CD4-positive, alpha-beta T cell treated with Interleukin-6 at 100 ng/mL for 8 hours (primary cell): ENCODE data around the gene CPZ.
"Not testable (repeated sequence)": the region's sequence is repeated elsewhere in the genome, so short reads cannot be mapped to it uniquely, and the experiment has no call there.

ENCODE experiments used
- DNase-seq: peaks from one replicate; pipeline ENCODE4 v3.0.0-alpha.2; 2020; ENCODE audit warnings: mixed read lengths, low spot score

CPZ gene

GRCh38 chr4:8557151-8558076 lies 35.2 kb upstream of the CPZ start:
- DNase-seq = no peak

GRCh38 chr4:8558080-8558960 lies 34.2 kb upstream of the CPZ start:
- no peak for DNase-seq

GRCh38 chr4:8559011-8559410 lies 33.6 kb upstream of the CPZ start:
- DNase-seq = no peak

- no peak for DNase-seq
Measured at GRCh38 chr4:8559524-8560264, 32.9 kb upstream of the CPZ start.

- no peak for DNase-seq
Measured at GRCh38 chr4:8560265-8561047, 32.1 kb upstream of the CPZ start.

GRCh38 chr4:8564595-8564994 lies 28.0 kb upstream of the CPZ start:
- DNase-seq = no peak

- DNase-seq = no peak
Measured at GRCh38 chr4:8568068-8568668, 24.4 kb upstream of the CPZ start.

- DNase-seq = no peak
Measured at GRCh38 chr4:8570201-8570600, 22.4 kb upstream of the CPZ start.

- no peak for DNase-seq
Measured at GRCh38 chr4:8571702-8572685, 20.6 kb upstream of the CPZ start.

GRCh38 chr4:8573266-8573665 lies 19.3 kb upstream of the CPZ start:
- no peak for DNase-seq

- no peak for DNase-seq
Measured at GRCh38 chr4:8574796-8575370, 17.7 kb upstream of the CPZ start.

GRCh38 chr4:8575457-8575856 lies 17.1 kb upstream of the CPZ start:
- no peak for DNase-seq

- DNase-seq = not testable (repeated sequence)
Measured at GRCh38 chr4:8576591-8576990, 16.0 kb upstream of the CPZ start.

- no peak for DNase-seq
Measured at GRCh38 chr4:8577046-8577445, 15.5 kb upstream of the CPZ start.

GRCh38 chr4:8577972-8578371 lies 14.6 kb upstream of the CPZ start:
- DNase-seq = no peak

GRCh38 chr4:8578717-8579116 lies 13.8 kb upstream of the CPZ start:
- DNase-seq = no peak

GRCh38 chr4:8579526-8580320 lies 12.8 kb upstream of the CPZ start:
- no peak for DNase-seq

GRCh38 chr4:8580321-8581093 lies 12.1 kb upstream of the CPZ start, which contains the start of gene GPR78:
GPR78 (plus strand) TSS chr4:8580392; CDS start chr4:8580983, 591 bp downstream.
- no peak for DNase-seq
